Immature natural killer cell (primary cell): Measurements from ENCODE around the gene KCNJ2. TPM values are rescaled to one million over a fixed set of nuclear protein-coding genes. Genes with fewer than 3 reads are reported as not detected.
A peak's percentile ranks its signal among the peaks of the same experiment; 100 is the strongest.

ENCODE experiments used
- DNase-seq, 3 donors: peaks; one replicate each; pipeline ENCODE4 v3.0.0; 2022; ENCODE audit warnings: mixed read lengths in 1 of 3
- H3K27ac Mint-ChIP-seq, 6 donors: one replicate each; pipeline ENCODE4 v1.8.0; 2020; ENCODE audit warnings: mixed read lengths in 6 of 6, mild to moderate bottlenecking in 5 of 6, inconsistent platforms in 4 of 6, moderate library complexity in 3 of 6
- H3K27me3 Mint-ChIP-seq, 3 donors: one replicate each; pipeline ENCODE4 v1.8.0; 2020 to 2021; ENCODE audit warnings: low read depth in 3 of 3, mild to moderate bottlenecking in 3 of 3, mixed read lengths in 3 of 3, moderate library complexity in 3 of 3, inconsistent platforms in 1 of 3
- H3K36me3 Mint-ChIP-seq, 3 donors: one replicate each; pipeline ENCODE4 v1.8.0; 2020; ENCODE audit warnings: mixed read lengths in 3 of 3, inconsistent platforms in 2 of 3, mild to moderate bottlenecking in 2 of 3
- H3K4me1 Mint-ChIP-seq, 2 donors: one replicate each; pipeline ENCODE4 v1.8.0; 2020; ENCODE audit warnings: inconsistent platforms in 2 of 2, mild to moderate bottlenecking in 2 of 2, mixed read lengths in 2 of 2, moderate library complexity in 1 of 2
- H3K4me3 Mint-ChIP-seq, 5 donors: one replicate each; pipeline ENCODE4 v1.8.0; 2020; ENCODE audit warnings: mild to moderate bottlenecking in 5 of 5, mixed read lengths in 5 of 5, inconsistent platforms in 3 of 5, moderate library complexity in 3 of 5
- H3K9me3 Mint-ChIP-seq, 6 donors: one replicate each; pipeline ENCODE4 v1.8.0; 2020; ENCODE audit warnings: mild to moderate bottlenecking in 6 of 6, mixed read lengths in 6 of 6, inconsistent platforms in 4 of 6, moderate library complexity in 3 of 6
- polyA plus RNA-seq, 3 donors: library from polyadenylated mRNA; unstranded; fragments of 300-500 nt; fragmentation: Illumina TruSeq; gene quantifications; one replicate each; pipeline ENCODE4 v1.2.3, GENCODE V29; 2021

The KCNJ2 gene
- polyA plus RNA-seq, 3 donors from 2014 or later: not detected

GRCh38 chr17:70137451-70138230 lies 31.7 kb upstream of the KCNJ2 start:
- no peaks in the 10 kb centered on the region for H3K9me3 Mint-ChIP-seq
- peak overlapping the region in 3 of 5 donors; percentile 54 to 60 (median 59) for H3K4me3 Mint-ChIP-seq
- DNase-seq: no peak
- no peaks in the 10 kb centered on the region for H3K36me3 Mint-ChIP-seq
- peaks cover 3 to 6% of the 10 kb centered on the region in 2 donors for H3K4me1 Mint-ChIP-seq
- H3K27me3 Mint-ChIP-seq: peaks cover 0 to 2% (median 1%) of the 10 kb centered on the region in 3 donors
- H3K27ac Mint-ChIP-seq: no peak overlapping the region

GRCh38 chr17:70138291-70138865 lies 31.0 kb upstream of the KCNJ2 start:
- H3K27me3 Mint-ChIP-seq: peaks cover 0 to 2% (median 1%) of the 10 kb centered on the region in 3 donors

GRCh38 chr17:70139449-70139993 lies 29.8 kb upstream of the KCNJ2 start:
- Mint-ChIP-seq H3K4me3 (no peak overlapping the region), H3K27ac (no peak overlapping the region), H3K9me3 (no peaks in the 10 kb centered on the region), H3K27me3 (peaks cover 0 to 1% (median 1%) of the 10 kb centered on the region in 3 donors), H3K36me3 (no peaks in the 10 kb centered on the region), H3K4me1 (peaks cover 3 to 6% of the 10 kb centered on the region in 2 donors)
- no peak for DNase-seq

More at GRCh38 chr17:70138291-70138865, 31.0 kb upstream of the KCNJ2 start:
- Mint-ChIP-seq H3K4me3 (no peak overlapping the region), H3K27ac (no peak overlapping the region), H3K9me3 (no peaks in the 10 kb centered on the region), H3K4me1 (peaks cover 3 to 6% of the 10 kb centered on the region in 2 donors), H3K36me3 (no peaks in the 10 kb centered on the region)
- no peak for DNase-seq

GRCh38 chr17:70144260-70144846 lies 25.0 kb upstream of the KCNJ2 start:
- Mint-ChIP-seq H3K27ac (no peak overlapping the region), H3K9me3 (peaks cover 0 to 4% (median 0%) of the 10 kb centered on the region in 6 donors), H3K27me3 (peaks cover 0 to 1% (median 0%) of the 10 kb centered on the region in 3 donors), H3K4me1 (no peaks in the 10 kb centered on the region), H3K4me3 (no peak overlapping the region), H3K36me3 (no peaks in the 10 kb centered on the region)
- no peak for DNase-seq

GRCh38 chr17:70153210-70153609 lies 16.1 kb upstream of the KCNJ2 start:
- Mint-ChIP-seq H3K4me3 (no peak overlapping the region), H3K27ac (no peak overlapping the region), H3K4me1 (no peaks in the 10 kb centered on the region), H3K9me3 (peaks cover 0 to 2% (median 0%) of the 10 kb centered on the region in 6 donors), H3K27me3 (peaks cover 0 to 3% (median 0%) of the 10 kb centered on the region in 3 donors), H3K36me3 (no peaks in the 10 kb centered on the region)
- DNase-seq: no peak

GRCh38 chr17:70157151-70157550 lies 12.2 kb upstream of the KCNJ2 start:
- peaks cover 0 to 3% (median 0%) of the 10 kb centered on the region in 3 donors for H3K27me3 Mint-ChIP-seq
- no peaks in the 10 kb centered on the region for H3K4me1 Mint-ChIP-seq
- no peaks in the 10 kb centered on the region for H3K36me3 Mint-ChIP-seq
- H3K9me3 Mint-ChIP-seq: peaks cover 0 to 2% (median 0%) of the 10 kb centered on the region in 6 donors
- no peak for DNase-seq
- no peak overlapping the region for H3K27ac Mint-ChIP-seq
- H3K4me3 Mint-ChIP-seq: no peak overlapping the region

GRCh38 chr17:70158180-70158579 lies 11.2 kb upstream of the KCNJ2 start:
- no peaks in the 10 kb centered on the region for H3K9me3 Mint-ChIP-seq
- H3K36me3 Mint-ChIP-seq: no peaks in the 10 kb centered on the region
- peaks cover 0 to 3% (median under 1%) of the 10 kb centered on the region in 3 donors for H3K27me3 Mint-ChIP-seq
- no peak overlapping the region for H3K27ac Mint-ChIP-seq
- no peak overlapping the region for H3K4me3 Mint-ChIP-seq
- DNase-seq: no peak
- no peaks in the 10 kb centered on the region for H3K4me1 Mint-ChIP-seq

- Mint-ChIP-seq H3K27me3 (peaks cover 0 to 3% (median 2%) of the 10 kb centered on the region in 3 donors), H3K27ac (no peak overlapping the region), H3K36me3 (no peaks in the 10 kb centered on the region), H3K4me1 (no peaks in the 10 kb centered on the region), H3K9me3 (no peaks in the 10 kb centered on the region), H3K4me3 (no peak overlapping the region)
- no peak for DNase-seq
Observed at GRCh38 chr17:70158591-70158990, 10.7 kb upstream of the KCNJ2 start.

- Mint-ChIP-seq H3K27me3 (peaks cover 0 to 5% (median 3%) of the 10 kb centered on the region in 3 donors), H3K27ac (no peak overlapping the region), H3K4me3 (no peak overlapping the region), H3K36me3 (peaks cover 0 to 4% (median 0%) of the 10 kb centered on the region in 3 donors), H3K9me3 (peaks cover 0 to 2% (median 0%) of the 10 kb centered on the region in 6 donors), H3K4me1 (no peaks in the 10 kb centered on the region)
- no peak for DNase-seq
Observed at GRCh38 chr17:70159980-70160379, 9.4 kb upstream of the KCNJ2 start.

GRCh38 chr17:70161519-70161918 lies 7.8 kb upstream of the KCNJ2 start:
- Mint-ChIP-seq H3K4me3 (no peak overlapping the region), H3K9me3 (peaks cover 0 to 2% (median 0%) of the 10 kb centered on the region in 6 donors), H3K4me1 (no peaks in the 10 kb centered on the region), H3K27me3 (peaks cover 0 to 5% (median 3%) of the 10 kb centered on the region in 3 donors), H3K36me3 (peaks cover 0 to 4% (median 0%) of the 10 kb centered on the region in 3 donors), H3K27ac (no peak overlapping the region)
- DNase-seq: no peak

- Mint-ChIP-seq H3K27me3 (peaks cover 7 to 10% (median 9%) of the 10 kb centered on the region in 3 donors), H3K4me3 (no peak overlapping the region), H3K27ac (no peak overlapping the region), H3K9me3 (peaks cover 0 to 13% (median 6%) of the 10 kb centered on the region in 6 donors), H3K36me3 (peaks cover 0 to 4% (median 0%) of the 10 kb centered on the region in 3 donors), H3K4me1 (peaks cover 7 to 20% of the 10 kb centered on the region in 2 donors)
- no peak for DNase-seq
Observed at GRCh38 chr17:70165383-70165782, 3.9 kb upstream of the KCNJ2 start.

GRCh38 chr17:70166615-70167014 lies 2.7 kb upstream of the KCNJ2 start:
- peaks cover 7 to 21% of the 10 kb centered on the region in 2 donors for H3K4me1 Mint-ChIP-seq
- no peak for DNase-seq
- H3K27ac Mint-ChIP-seq: no peak overlapping the region
- H3K27me3 Mint-ChIP-seq: peaks cover 9 to 11% (median 10%) of the 10 kb centered on the region in 3 donors
- peaks cover 0 to 4% (median 0%) of the 10 kb centered on the region in 3 donors for H3K36me3 Mint-ChIP-seq
- peaks cover 0 to 13% (median 6%) of the 10 kb centered on the region in 6 donors for H3K9me3 Mint-ChIP-seq
- no peak overlapping the region for H3K4me3 Mint-ChIP-seq

- Mint-ChIP-seq H3K27ac (no peak overlapping the region), H3K9me3 (peaks cover 0 to 13% (median 6%) of the 10 kb centered on the region in 6 donors), H3K36me3 (peaks cover 0 to 4% (median 0%) of the 10 kb centered on the region in 3 donors), H3K27me3 (peaks cover 11% of the 10 kb centered on the region in 3 donors), H3K4me3 (peak overlapping the region; percentile 63 to 79 (median 77)), H3K4me1 (peaks cover 7 to 21% of the 10 kb centered on the region in 2 donors)
- DNase-seq: no peak
Observed at GRCh38 chr17:70168044-70168976, 1.0 kb upstream of the KCNJ2 start.
